GM18520 (cell line): ENCODE results near the gene SDHC.
A peak's percentile ranks its signal among the peaks of the same experiment; 100 is the strongest.

ENCODE experiments used
- ATAC-seq: cut with Tn5 transposase; IDR thresholded peaks from one replicate; pipeline ENCODE4 v1.9.1; 2021; ENCODE audit not compliant: unreplicated experiment

The SDHC gene, protein sequence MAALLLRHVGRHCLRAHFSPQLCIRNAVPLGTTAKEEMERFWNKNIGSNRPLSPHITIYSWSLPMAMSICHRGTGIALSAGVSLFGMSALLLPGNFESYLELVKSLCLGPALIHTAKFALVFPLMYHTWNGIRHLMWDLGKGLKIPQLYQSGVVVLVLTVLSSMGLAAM

GRCh38 chr1:161314201-161314981 lies at the start of gene SDHC:
Gene SDHC (plus strand): TSS chr1:161314381. CDS start chr1:161314406, 25 bp downstream.
- peak; percentile 83 for ATAC-seq

- no peak for ATAC-seq
Observed at GRCh38 chr1:161265305-161265704, 48.9 kb upstream of the SDHC start.

DNA sequence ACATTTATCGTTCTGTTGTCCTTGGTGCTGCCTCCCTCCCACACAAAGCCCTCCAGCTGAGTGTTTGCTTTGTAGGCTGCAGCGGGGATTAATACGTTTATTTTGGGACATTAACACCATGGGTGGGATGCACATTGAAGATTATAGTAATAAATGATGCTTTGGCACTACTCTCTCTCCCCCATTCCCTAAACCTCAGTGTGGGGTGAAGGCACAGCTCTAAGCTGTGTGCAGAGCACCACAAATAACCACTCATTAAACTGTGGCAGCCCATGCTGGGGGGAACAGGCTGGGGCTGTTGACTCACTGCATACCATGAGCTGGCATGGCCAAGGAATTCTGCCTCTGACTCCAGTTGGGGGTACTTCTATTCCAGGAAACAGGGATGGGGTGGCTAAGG lies 48.0 kb upstream of the SDHC start:
- ATAC-seq = no peak

- ATAC-seq = no peak
Observed at GRCh38 chr1:161266836-161267235, 47.3 kb upstream of the SDHC start.

DNA sequence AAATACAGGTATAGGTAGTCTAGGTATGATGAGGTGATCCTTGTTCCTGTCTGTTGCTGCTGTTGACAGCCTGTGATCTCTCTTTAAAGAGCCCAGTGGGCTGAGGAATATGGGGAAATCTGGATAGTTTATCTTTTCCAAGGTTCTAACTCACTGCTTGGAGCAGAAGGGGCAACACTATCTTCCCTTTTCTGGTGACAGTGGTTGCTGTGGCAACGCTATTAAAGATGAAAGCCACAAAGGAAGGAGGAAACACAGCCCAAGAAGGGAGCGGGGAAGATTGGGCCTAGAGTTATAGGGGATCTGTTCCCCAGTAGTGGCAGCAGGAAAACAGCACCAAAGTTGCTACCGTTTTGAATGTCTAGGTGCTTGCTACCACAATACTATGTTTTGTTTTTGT lies 46.9 kb upstream of the SDHC start:
- no peak for ATAC-seq

- no peak for ATAC-seq
Observed at GRCh38 chr1:161273402-161273801, 40.8 kb upstream of the SDHC start.

DNA sequence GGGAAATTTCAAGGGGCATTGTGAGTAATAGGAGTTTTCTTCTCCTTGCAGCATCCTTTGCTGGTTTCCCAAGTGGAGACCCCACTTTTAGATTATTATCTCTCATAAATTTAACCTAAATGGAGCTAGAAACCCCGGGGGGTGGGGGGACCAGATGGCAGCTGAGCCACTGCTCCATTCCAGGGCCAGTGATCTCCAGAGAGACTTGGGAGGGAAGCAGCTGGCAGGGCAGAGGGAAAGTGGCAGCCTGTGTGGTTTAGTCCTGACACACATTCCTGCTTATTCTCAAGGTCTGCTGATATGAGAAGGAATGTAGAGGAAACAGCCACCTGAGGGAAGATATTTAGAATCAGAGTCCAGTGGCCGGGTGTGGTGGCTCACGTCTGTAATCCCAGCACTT lies 39.3 kb upstream of the SDHC start:
- ATAC-seq = no peak

GRCh38 chr1:161282991-161283390 lies 31.2 kb upstream of the SDHC start:
- ATAC-seq = no peak

GRCh38 chr1:161285113-161285512 lies 29.1 kb upstream of the SDHC start:
- ATAC-seq = no peak

DNA sequence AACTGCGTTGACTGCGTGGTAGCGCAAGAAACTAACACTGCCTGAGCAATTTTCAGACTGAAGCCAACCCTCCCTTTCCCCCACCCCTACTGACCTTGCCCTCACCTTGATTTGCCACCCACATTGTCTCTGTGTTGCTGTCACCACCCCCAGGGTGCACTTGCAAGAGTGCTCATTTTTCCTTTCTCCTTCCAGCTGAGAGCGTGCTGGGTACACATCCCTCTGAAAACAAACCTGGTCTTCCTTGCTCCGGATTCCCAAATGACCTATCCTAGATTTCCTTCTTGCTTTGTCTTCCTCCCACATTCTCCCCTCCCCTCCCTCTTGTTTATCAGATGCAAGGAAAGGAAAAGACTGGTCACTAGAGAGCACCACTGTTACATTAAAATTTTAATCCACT lies 28.7 kb upstream of the SDHC start:
- ATAC-seq = no peak

DNA sequence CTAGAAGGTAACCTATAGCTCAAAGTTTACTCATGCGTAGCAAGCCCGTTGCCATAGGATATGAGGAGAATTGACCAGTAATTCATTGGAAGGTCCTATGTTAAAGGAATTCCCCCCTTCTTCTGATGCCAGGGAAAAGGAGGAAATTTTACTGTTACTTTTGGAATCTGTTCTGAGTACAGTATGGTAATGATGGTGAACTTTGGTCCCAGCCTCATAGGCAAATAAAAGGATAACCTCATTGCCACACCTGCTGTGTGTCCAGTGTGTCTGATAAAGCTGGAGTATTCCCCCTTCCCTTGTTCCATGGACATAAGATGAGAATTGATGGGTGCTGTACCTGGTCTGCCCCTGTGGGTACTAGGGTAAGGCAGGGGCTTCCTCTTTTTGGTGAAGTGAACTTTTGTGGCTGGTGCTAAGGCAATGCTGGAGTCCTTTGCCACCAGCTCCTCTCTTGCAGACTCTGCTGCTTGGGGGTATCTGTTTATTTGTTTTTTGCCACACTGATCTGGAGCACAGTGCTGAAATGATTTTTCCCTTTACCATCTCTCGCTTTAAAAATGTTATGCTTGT lies 26.6 kb upstream of the SDHC start:
- ATAC-seq = no peak

DNA sequence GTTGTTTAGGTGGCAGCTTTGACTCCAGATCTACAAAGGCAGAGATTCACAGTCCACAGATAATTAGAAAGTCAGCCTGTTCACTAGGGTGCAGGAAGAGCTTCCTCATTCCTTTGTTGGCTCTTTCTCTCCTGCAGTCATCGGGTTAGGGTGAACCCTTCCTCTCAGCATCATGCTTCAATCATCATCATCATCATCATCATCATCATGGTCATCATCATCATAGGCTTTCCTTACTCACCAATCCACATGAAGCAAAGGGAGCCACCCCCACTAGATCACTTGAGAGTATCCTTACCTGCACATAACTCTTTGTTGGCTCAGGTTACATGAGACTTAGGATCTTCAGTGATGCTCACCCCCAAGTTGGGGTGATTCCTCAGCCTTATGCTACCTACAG lies 23.4 kb upstream of the SDHC start:
- ATAC-seq = no peak

DNA sequence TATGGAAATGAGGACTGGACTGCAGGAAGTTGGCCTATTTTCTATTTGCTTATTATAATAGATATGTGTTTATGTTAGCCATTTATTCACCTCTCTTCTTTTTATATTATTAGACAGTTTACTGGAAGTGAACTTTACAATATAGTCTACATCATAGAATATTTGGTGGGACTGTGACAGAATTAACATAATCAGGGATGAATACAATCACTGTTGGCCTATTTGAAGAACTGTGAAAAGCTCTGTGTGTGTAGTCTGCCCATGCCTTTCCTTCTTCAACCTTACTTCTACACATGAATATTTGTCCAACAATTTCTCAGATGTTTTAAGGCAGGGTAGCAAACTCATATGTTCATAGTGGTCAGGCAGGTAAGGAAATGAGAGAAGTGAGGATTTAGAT lies 16.8 kb upstream of the SDHC start:
- ATAC-seq = no peak

- peak; percentile 46 for ATAC-seq
Observed at GRCh38 chr1:161298116-161298515, 16.1 kb upstream of the SDHC start.

GRCh38 chr1:161299347-161299746 lies 14.8 kb upstream of the SDHC start:
- ATAC-seq = no peak

DNA sequence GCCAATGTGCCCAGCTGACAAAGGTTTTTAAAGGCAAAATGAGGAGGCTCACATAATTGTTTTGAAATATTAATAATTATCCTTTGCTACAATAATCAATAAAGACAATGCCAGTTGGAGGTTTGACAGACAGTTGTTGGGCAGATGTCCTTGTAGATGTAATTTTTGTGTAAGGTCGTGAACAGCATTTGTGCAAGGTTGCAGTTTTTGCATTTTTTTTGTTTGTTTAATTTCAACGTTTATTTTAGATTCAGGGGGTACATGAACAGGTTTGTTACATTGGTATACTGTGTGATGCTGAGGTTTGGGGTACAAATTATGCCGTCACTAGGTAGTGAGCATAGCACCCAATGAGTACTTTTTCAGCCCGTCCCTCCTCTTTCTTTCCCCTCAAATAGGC lies 13.7 kb upstream of the SDHC start:
- no peak for ATAC-seq

DNA sequence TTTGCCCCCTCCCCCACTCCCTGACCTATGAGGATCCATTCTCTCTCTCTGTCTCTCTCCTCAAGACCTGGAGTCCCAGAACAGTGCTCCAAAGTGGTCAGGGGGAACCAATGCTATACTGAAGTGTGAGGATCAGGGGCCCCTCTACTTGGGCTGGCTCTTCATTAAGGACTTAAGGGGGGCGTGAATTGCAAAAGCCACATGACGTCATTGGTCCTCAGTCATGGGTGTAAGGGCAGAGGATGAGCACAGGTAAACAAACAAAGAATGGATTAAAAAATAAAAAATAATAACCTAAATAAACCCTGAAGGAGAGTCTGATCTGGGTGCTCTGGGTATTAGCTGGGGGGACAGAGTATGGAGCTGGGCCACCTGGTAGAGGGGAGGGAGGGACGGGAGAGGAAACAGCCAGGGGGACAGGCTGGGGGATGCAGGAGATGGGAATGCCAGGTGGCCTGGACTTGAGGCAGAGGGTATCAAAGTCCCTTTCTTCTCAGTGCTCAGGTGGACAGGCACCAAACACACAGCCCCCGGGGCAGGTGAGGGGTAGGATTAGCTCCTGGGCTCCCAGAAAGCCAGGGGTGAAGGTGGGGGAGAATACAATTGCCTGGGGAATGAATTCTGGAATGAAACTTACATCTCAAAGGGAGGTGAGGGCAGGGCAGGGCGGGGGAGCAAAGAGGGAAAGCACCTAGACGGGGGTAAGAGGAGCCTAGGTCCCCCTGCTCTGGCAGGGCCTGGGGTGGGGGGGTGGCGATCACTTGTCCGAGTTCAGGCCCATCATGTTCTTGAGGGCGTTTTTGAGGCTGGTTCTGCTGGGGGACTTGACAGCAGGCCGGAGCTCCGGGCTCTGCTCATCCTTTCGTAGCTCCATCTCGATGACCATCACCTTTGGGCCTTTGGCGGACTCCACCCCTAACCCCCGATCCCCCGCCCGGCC lies 9.0 kb upstream of the SDHC start:
- ATAC-seq = no peak

DNA sequence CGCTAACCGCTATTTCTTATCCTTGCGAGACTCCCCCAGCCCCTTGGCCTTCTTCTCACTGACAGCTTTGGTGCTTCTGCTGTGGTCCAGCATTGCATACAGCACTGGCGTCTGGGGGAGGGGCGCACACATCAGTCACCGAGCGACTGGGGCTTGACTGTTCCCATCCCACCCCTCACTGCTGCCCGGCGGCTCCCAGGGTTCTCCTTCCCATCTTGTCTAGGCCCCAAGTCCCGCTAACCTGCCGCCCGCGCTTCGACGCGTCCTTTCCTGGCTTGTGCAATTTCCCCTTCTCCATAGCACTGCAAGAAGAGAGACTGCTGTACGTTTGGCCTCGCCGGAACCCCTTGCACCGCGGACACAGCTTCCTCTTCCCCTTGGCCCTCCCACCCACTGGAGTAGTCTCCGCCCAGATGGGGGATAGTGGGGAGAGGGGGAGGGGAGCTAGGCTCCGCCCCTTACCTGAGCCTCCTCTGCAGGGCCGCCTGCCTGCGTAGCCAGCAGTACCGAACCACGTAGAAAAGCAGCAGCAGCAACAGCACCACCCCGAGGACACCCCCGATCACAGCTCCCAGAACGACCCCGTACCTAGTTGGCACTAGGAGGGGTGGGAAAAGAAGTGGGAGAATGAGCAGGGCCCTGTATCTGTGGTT lies 8.2 kb upstream of the SDHC start:
- ATAC-seq = no peak

DNA sequence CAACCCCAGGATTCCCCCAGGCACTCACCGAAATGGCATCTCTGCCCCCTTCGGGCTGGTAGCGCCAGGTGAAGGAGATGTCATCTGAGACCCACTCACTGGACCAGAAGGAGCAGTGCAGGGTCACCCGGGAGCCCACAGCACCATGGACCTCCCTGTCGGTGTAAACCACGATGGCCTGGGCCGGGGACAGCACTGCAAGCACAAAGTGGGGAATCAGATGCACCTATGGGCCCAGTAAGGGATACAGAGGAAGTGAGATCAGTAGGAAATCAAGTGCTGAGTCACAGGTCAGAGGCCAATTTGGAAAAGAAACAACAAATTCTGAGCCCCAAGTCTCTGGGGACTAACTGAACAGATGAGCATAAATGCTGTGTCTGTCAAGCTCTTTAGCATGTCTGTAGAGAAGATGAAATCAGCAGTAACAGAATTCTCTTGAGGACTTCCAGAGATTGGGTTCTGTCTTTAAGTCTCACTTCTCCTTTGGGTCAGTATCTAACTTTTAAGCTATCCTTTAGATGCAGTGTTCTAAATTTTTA lies 6.9 kb upstream of the SDHC start:
- ATAC-seq = no peak

DNA sequence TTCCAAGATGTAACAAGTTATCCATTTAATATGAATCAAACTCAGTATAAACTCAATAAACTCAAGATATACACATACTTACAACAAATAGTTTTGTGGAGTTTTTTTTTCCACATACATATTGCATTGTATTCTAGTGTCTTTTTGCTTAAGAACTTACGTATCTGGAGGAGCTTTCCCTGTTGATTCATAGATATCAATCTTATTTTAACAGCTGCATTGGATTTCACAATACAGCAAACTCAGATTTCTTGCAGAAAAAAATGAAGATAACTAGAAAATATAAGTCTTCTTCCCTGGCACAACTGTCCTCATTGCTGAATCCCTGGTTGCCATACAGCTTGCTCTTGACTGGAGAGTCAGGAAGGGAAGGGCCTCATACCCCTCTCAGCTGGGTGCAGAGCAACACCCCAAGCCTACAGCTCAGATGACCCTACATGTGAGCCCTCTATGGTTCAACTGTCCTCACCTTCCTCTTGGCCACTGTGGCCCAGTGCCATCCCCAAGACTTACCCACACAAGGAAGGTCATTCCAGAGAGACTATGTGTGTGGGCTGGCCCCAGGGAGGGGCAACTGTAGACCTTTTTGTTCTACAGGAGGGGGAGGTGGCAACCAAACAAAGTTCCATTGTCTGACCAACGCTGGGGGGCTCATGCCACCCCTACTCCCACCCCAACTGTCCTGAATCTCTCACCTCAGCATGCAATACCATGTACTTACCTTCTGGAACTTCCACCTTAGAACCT lies 6.1 kb upstream of the SDHC start:
- ATAC-seq = no peak
